A549 (cell line): ENCODE measurements around the gene LYZL6. TPM values are rescaled to one million over a fixed set of nuclear protein-coding genes. Genes with fewer than 3 reads are reported as not detected.

ENCODE experiments used
- ATAC-seq, 2 experiments: fragments of 200-7000 bp in 1 of 2; fragments of >200 bp in 1 of 2; cut with Nextera tagmentation in 1 of 2; cut with Tn5 transposase in 1 of 2; 3 replicates each; pipeline versions ENCODE4 v1.8.0 to v1.9.1; 2018 to 2020; ENCODE audit warnings: mild to moderate bottlenecking in 1 of 2, moderate library complexity in 1 of 2
- CTCF ChIA-PET: fragments of 300-600 bp; sonication (Branson Sonifier 250); formaldehyde crosslinking; extraction: SDS; loops from one replicate; lab custom pipeline; 2021; ENCODE audit warnings: antibody characterized with exemption, inconsistent platforms; lab: Yijun Ruan, JAX
- POLR2A ChIA-PET: fragments of 350-600 bp; formaldehyde crosslinking; extraction: SDS; loops from one replicate; lab custom pipeline; 2021; ENCODE audit warnings: antibody characterized with exemption, inconsistent platforms; lab: Yijun Ruan, JAX
- DNase-seq, 2 experiments: peaks; one replicate each; pipeline versions ENCODE4 v3.0.0 to v3.0.0-alpha.2; 2011 to 2016; ENCODE audit warnings: low read depth in 1 of 2, low spot score in 1 of 2
- FAIRE-seq: peaks from 2 replicates; lab custom pipeline; 2011; peaks lifted over from hg19 to GRCh38; lab: Jason Lieb, UNC
- H3K27ac ChIP-seq, 2 experiments: fragments of >200 bp; sonication (Bioruptor Twin); formaldehyde crosslinking; 3 replicates each; pipeline ENCODE4 v1.5.1; 2016 to 2017
- H3K4me1 ChIP-seq: fragments of >200 bp; sonication (Bioruptor Twin); formaldehyde crosslinking; 3 replicates; pipeline ENCODE4 v1.6.1; 2016
- H3K4me2 ChIP-seq: fragments of >200 bp; sonication (Bioruptor Twin); formaldehyde crosslinking; 3 replicates; pipeline ENCODE4 v1.6.1; 2016
- H3K4me3 ChIP-seq: fragments of >200 bp; sonication (Bioruptor Twin); formaldehyde crosslinking; 3 replicates; pipeline ENCODE4 v1.5.1; 2016
- H3K9me3 ChIP-seq: fragments of >200 bp; sonication (Bioruptor Twin); formaldehyde crosslinking; 3 replicates; pipeline ENCODE4 v1.6.1; 2016
- CHD2 ChIP-seq: fragments of 150-350 bp; IDR thresholded peaks from 2 replicates; pipeline ENCODE4 v1.6.1; 2014; ENCODE audit warnings: low read length; ENCODE audit not compliant: partially characterized antibody
- CHD4 ChIP-seq: fragments of 200-600 bp; sonication (generic); IDR thresholded peaks from 2 replicates; pipeline ENCODE4 v1.6.1; 2016; ENCODE audit warnings: antibody characterized with exemption, mild to moderate bottlenecking, borderline replicate concordance
- EP300 ChIP-seq, 2 experiments: fragments of >200 bp; sonication (Bioruptor Twin); formaldehyde crosslinking; IDR thresholded peaks; 2 replicates in 1 of 2; 3 replicates in 1 of 2; pipeline ENCODE4 v1.6.1; 2016 to 2017
- ESRRA ChIP-seq: fragments of 150-350 bp; IDR thresholded peaks from 2 replicates; pipeline ENCODE4 v1.6.1; 2014; ENCODE audit warnings: mild to moderate bottlenecking, low read length, borderline replicate concordance
- FOSL2 ChIP-seq, 2 experiments: fragments of 450-650 bp in 1 of 2; fragments of >200 bp in 1 of 2; sonication (Bioruptor Twin) in 1 of 2; formaldehyde crosslinking; IDR thresholded peaks; 2 replicates each; pipeline versions ENCODE4 v1.5.0 to v1.6.1; 2016 to 2020; ENCODE audit warnings: mild to moderate bottlenecking in 1 of 2, moderate library complexity in 1 of 2
- FOXS1 ChIP-seq: fragments of 250-450 bp; sonication (Bioruptor Pico); IDR thresholded peaks from 2 replicates; pipeline ENCODE4 v1.5.0; 2020; ENCODE audit warnings: mild to moderate bottlenecking, moderate library complexity
- GATA3 ChIP-seq: IDR thresholded peaks from 2 replicates; pipeline ENCODE4 v1.6.1; 2012; ENCODE audit warnings: borderline replicate concordance
- HDAC2 ChIP-seq: fragments of 200-600 bp; sonication (generic); IDR thresholded peaks from 2 replicates; pipeline ENCODE4 v1.6.1; 2016
- HMGXB4 ChIP-seq: fragments of 250-450 bp; sonication (Bioruptor Pico); IDR thresholded peaks from 2 replicates; pipeline ENCODE4 v1.5.0; 2021; ENCODE audit warnings: mild to moderate bottlenecking, moderate library complexity, borderline replicate concordance
- HOXB5 ChIP-seq: fragments of 250-450 bp; sonication (Bioruptor Pico); IDR thresholded peaks from 2 replicates; pipeline ENCODE4 v1.5.0; 2020; ENCODE audit warnings: mild to moderate bottlenecking, moderate library complexity
- JUN ChIP-seq, 2 experiments: fragments of >200 bp; sonication (Bioruptor Twin); formaldehyde crosslinking; IDR thresholded peaks; 2 replicates in 1 of 2; 3 replicates in 1 of 2; pipeline ENCODE4 v1.6.1; 2016 to 2017
- JUNB ChIP-seq: fragments of >200 bp; sonication (Bioruptor Twin); formaldehyde crosslinking; IDR thresholded peaks from 2 replicates; pipeline ENCODE4 v1.6.1; 2016
- MAX ChIP-seq: IDR thresholded peaks from 2 replicates; pipeline ENCODE4 v1.6.1; 2012
- MAZ ChIP-seq: fragments of 150-350 bp; IDR thresholded peaks from 2 replicates; pipeline ENCODE4 v1.6.1; 2014; ENCODE audit warnings: antibody characterized with exemption, low read depth, low read length, borderline replicate concordance
- MYC ChIP-seq: IDR thresholded peaks from 2 replicates; pipeline ENCODE4 v1.6.1; 2012; ENCODE audit warnings: mild to moderate bottlenecking, inconsistent platforms, low read length, improper control_type of control experiment, borderline replicate concordance
- NR3C1 ChIP-seq: fragments of >200 bp; sonication (Bioruptor Twin); formaldehyde crosslinking; IDR thresholded peaks from 3 replicates; pipeline ENCODE4 v1.6.1; 2017
- RAD21 ChIP-seq, 2 experiments: fragments of >200 bp in 1 of 2; sonication (Bioruptor Twin) in 1 of 2; formaldehyde crosslinking in 1 of 2; IDR thresholded peaks in 1 of 2; conservative IDR thresholded peaks in 1 of 2; 2 replicates in 1 of 2; 3 replicates in 1 of 2; pipeline ENCODE4 v1.6.1; 2012 to 2018; ENCODE audit warnings: inconsistent platforms in 1 of 2
- SMC3 ChIP-seq: fragments of >200 bp; sonication (Bioruptor Twin); formaldehyde crosslinking; IDR thresholded peaks from 3 replicates; pipeline ENCODE4 v1.6.1; 2018; ENCODE audit warnings: inconsistent platforms
- SREBF2 ChIP-seq: fragments of 450-650 bp; IDR thresholded peaks from 2 replicates; pipeline ENCODE4 v1.6.1; 2014; ENCODE audit warnings: mild to moderate bottlenecking, moderate library complexity
- TFCP2L1 ChIP-seq: fragments of 250-450 bp; sonication (Bioruptor Pico); IDR thresholded peaks from 2 replicates; pipeline ENCODE4 v1.5.0; 2021; ENCODE audit warnings: mild to moderate bottlenecking
- ZFP36 ChIP-seq: fragments of 450-650 bp; IDR thresholded peaks from 2 replicates; pipeline ENCODE4 v1.6.1; 2014; ENCODE audit warnings: borderline replicate concordance; ENCODE audit not compliant: partially characterized antibody
- ZSCAN20 ChIP-seq: fragments of 250-450 bp; sonication (Bioruptor Pico); IDR thresholded peaks from 2 replicates; pipeline ENCODE4 v1.8.0; 2022; ENCODE audit warnings: mild to moderate bottlenecking, moderate library complexity
- WGBS: methylation state at CpG from one replicate; pipeline ENCODE4 v1.1.6; 2017; ENCODE audit errors: missing lambda C conversion rate; 5-methylcytosine and 5-hydroxymethylcytosine counted together
- polyA plus RNA-seq, 4 experiments: library from polyadenylated mRNA; depleted of rRNA in 3 of 4; stranded (reverse); fragments of >200 nt; fragmentation: RNase III in 1 of 4; extraction: RNeasy Plus Mini Kit Qiagen cat#74134 plus additional on column Dnase treatment in 1 of 4; gene quantifications; 2 replicates in 3 of 4; 3 replicates in 1 of 4; pipeline ENCODE4 v1.2.3, GENCODE V29; 2011 to 2017
- TF ChIP-seq, protein P1 (sequence below): fragments of >200 bp; sonication (Bioruptor Twin); formaldehyde crosslinking; IDR thresholded peaks from 2 replicates; pipeline ENCODE4 v1.6.1; 2016
- TF ChIP-seq, protein P2 (sequence below): fragments of 150-350 bp; IDR thresholded peaks from 2 replicates; pipeline ENCODE4 v1.6.1; 2014; ENCODE audit warnings: low read depth, mild to moderate bottlenecking, low read length
- TF ChIP-seq, protein P3 (sequence below): fragments of 250-450 bp; sonication (Bioruptor Pico); IDR thresholded peaks from 2 replicates; pipeline ENCODE4 v1.5.0; 2020; ENCODE audit warnings: low read depth, mild to moderate bottlenecking, moderate library complexity
- TF ChIP-seq, protein P4 (sequence below): fragments of 200-600 bp; sonication (generic); IDR thresholded peaks from 2 replicates; pipeline ENCODE4 v1.6.1; 2016; ENCODE audit warnings: antibody characterized with exemption, mild to moderate bottlenecking, moderate library complexity

The LYZL6 gene
- polyA plus RNA-seq, 2 of the 4 experiments (the other 2 are of a cell fraction), result not detected

DNA sequence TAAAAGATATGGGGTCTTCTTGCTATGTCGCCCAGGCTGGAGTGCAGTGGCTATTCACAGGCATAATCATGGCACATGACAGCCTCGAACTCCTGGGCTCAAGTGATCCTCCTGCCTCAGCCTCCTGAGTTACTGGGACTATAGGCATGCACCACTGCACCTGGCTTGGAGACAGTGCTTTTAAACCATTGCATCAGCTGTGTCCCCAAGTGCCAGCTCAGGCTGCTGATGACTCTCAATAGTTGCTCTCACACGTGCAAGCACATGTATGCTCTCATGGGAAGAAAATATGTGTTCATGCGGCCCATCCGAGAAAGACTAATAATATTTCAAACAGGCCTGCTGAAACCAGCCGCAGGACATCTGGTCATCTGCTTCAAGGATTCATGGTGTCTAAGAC is 29.0 kb upstream of the LYZL6 start:
- ChIA-PET CTCF (interaction anchor here (1.5 to 12.1 kb wide), 6 partner anchors 9 to 511 kb away, joined by 3 to 271 read pairs (median 6); partner anchors contain the start of gene CCL16), POLR2A (no interaction called here)
- Histone ChIP-seq H3K4me1 (peaks cover 9% of the 10 kb centered on the region; the same call in 1 of the 3 replicates), H3K4me3 (no peak overlapping the region), H3K9me3 (no peaks in the 10 kb centered on the region), H3K27ac (no peak overlapping the region), H3K4me2 (no peak overlapping the region)
- TF ChIP-seq, protein P1, sequence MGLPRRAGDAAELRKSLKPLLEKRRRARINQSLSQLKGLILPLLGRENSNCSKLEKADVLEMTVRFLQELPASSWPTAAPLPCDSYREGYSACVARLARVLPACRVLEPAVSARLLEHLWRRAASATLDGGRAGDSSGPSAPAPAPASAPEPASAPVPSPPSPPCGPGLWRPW, result no peak
- TF ChIP-seq ZFP36, result no peak
- TF ChIP-seq MAX, result no peak
- no peak for TF ChIP-seq TFCP2L1
- TF ChIP-seq GATA3, result no peak
- TF ChIP-seq, protein P2, sequence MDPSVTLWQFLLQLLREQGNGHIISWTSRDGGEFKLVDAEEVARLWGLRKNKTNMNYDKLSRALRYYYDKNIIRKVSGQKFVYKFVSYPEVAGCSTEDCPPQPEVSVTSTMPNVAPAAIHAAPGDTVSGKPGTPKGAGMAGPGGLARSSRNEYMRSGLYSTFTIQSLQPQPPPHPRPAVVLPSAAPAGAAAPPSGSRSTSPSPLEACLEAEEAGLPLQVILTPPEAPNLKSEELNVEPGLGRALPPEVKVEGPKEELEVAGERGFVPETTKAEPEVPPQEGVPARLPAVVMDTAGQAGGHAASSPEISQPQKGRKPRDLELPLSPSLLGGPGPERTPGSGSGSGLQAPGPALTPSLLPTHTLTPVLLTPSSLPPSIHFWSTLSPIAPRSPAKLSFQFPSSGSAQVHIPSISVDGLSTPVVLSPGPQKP, result no peak
- TF ChIP-seq SMC3, result no peak
- TF ChIP-seq HMGXB4 (CRISPR knock-in tag), result no peak
- no peak for TF ChIP-seq MAZ
- TF ChIP-seq ZSCAN20 (CRISPR knock-in tag), result no peak
- TF ChIP-seq CHD2, result no peak
- TF ChIP-seq JUN (IDR thresholded peaks at IDR 0.05), result no peak
- FAIRE-seq (no peak), ATAC-seq (no peak), DNase-seq (no peak)
- 68% methylated on average over 6 of the region's 6 CpGs for WGBS

DNA sequence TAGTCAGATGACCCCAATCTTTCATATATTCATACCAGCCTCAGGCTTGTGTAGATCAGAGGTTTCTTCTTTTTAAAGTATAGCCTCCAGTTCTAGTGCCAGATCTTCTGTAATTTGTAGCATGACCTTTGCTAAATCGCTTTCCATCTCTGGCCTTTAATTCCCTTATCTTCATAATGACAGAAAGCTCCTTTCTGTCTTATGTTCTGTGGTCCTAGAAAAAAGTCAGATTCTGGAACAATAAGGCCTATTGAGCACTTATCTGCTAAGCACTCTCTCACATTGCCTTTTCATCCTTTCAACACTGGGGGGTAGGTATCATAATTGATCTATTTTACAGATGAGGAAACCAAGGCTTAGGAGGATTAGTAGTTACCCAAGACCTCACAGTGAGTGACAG is 28.6 kb upstream of the LYZL6 start:
- ATAC-seq (no peak), FAIRE-seq (no peak), DNase-seq (no peak)
- H3K4me3 ChIP-seq, result no peak overlapping the region
- WGBS, result 78% methylated on average over 1 of the region's 1 CpG
- ChIA-PET POLR2A (no interaction called here), CTCF (interaction anchor here (1.5 to 12.1 kb wide), 6 partner anchors 10 to 511 kb away, joined by 3 to 271 read pairs (median 7); partner anchors contain the start of gene CCL16)
- H3K4me2 ChIP-seq, result no peak overlapping the region
- H3K27ac ChIP-seq, result no peak overlapping the region
- no peaks in the 10 kb centered on the region for H3K9me3 ChIP-seq
- H3K4me1 ChIP-seq, result peaks cover 9% of the 10 kb centered on the region; the same call in 1 of the 3 replicates
- no peak for TF ChIP-seq FOSL2 (IDR thresholded peaks at IDR 0.05)
- no peak for TF ChIP-seq FOSL2 (CRISPR knock-in tag; IDR thresholded peaks at IDR 0.05)
- TF ChIP-seq HDAC2, result no peak
- TF ChIP-seq, protein P3, sequence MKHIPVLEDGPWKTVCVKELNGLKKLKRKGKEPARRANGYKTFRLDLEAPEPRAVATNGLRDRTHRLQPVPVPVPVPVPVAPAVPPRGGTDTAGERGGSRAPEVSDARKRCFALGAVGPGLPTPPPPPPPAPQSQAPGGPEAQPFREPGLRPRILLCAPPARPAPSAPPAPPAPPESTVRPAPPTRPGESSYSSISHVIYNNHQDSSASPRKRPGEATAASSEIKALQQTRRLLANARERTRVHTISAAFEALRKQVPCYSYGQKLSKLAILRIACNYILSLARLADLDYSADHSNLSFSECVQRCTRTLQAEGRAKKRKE (CRISPR knock-in tag), result no peak
- no peak for TF ChIP-seq HMGXB4 (CRISPR knock-in tag)
- TF ChIP-seq HOXB5 (CRISPR knock-in tag), result no peak
- no peak for TF ChIP-seq CHD2
- TF ChIP-seq MAZ, result no peak
- no peak for TF ChIP-seq ESRRA
- TF ChIP-seq FOXS1 (CRISPR knock-in tag), result no peak
- TF ChIP-seq ZFP36, result no peak
- TF ChIP-seq, protein P4, sequence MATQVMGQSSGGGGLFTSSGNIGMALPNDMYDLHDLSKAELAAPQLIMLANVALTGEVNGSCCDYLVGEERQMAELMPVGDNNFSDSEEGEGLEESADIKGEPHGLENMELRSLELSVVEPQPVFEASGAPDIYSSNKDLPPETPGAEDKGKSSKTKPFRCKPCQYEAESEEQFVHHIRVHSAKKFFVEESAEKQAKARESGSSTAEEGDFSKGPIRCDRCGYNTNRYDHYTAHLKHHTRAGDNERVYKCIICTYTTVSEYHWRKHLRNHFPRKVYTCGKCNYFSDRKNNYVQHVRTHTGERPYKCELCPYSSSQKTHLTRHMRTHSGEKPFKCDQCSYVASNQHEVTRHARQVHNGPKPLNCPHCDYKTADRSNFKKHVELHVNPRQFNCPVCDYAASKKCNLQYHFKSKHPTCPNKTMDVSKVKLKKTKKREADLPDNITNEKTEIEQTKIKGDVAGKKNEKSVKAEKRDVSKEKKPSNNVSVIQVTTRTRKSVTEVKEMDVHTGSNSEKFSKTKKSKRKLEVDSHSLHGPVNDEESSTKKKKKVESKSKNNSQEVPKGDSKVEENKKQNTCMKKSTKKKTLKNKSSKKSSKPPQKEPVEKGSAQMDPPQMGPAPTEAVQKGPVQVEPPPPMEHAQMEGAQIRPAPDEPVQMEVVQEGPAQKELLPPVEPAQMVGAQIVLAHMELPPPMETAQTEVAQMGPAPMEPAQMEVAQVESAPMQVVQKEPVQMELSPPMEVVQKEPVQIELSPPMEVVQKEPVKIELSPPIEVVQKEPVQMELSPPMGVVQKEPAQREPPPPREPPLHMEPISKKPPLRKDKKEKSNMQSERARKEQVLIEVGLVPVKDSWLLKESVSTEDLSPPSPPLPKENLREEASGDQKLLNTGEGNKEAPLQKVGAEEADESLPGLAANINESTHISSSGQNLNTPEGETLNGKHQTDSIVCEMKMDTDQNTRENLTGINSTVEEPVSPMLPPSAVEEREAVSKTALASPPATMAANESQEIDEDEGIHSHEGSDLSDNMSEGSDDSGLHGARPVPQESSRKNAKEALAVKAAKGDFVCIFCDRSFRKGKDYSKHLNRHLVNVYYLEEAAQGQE, result no peak
- TF ChIP-seq CHD4, result no peak
- no peak for TF ChIP-seq JUN (IDR thresholded peaks at IDR 0.05)
- TF ChIP-seq SREBF2, result no peak
- TF ChIP-seq MYC, result no peak
- no peak for TF ChIP-seq JUNB
- TF ChIP-seq RAD21 (conservative IDR thresholded peaks at IDR 0.05 in 1 of 2, IDR thresholded peaks at IDR 0.05 in 1 of 2), result no peak
- TF ChIP-seq EP300 (IDR thresholded peaks at IDR 0.05), result no peak
- TF ChIP-seq NR3C1, result no peak
